ENCODE measurements around the gene GOLGB1.
"Not testable (repeated sequence)": the region's sequence is repeated elsewhere in the genome, so short reads cannot be mapped to it uniquely, and the experiment has no call there.

The GOLGB1 gene

DNA sequence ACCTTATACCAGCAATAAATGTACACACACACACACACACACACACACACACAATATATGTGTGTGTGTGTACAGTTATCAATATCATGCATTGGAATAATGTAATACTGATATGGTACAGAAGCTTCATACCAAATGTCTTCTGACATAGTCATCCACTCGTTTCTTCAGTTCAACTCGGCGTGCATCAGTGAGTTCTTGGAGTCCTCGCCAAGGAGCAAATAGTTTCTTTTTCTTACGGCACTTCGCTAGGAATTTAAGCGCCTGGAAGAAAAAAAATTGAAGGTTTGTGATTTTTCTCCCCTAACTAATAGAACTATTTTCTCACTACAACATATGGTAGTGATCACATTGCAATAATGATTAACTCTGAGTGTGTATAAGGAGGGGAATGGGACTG lies 32.1 kb upstream of the GOLGB1 start:
- no peak for TF ChIP-seq CTCF (conservative IDR thresholded peaks at IDR 0.05; ENCODE audit: low read depth, low read length)
- no peak for DNase-seq (ENCODE audit: low read depth)

DNA sequence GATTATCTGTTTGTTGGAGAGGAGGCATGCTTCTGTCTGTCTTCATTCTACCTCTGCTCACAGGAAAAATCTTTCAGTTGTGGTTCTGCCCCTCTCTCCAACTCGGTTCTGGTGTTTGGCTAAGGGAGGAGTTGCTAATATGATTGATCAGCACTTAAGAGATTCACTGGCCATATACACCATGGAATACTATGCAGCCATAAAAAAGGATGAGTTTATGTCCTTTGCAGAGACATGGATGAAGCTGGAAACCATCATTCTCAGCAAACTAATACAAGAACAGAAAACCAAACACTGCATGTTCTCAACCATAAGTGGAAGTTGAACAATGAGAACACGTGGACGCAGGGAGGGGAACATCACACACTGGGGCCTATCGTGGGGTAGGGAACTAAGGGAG lies 25.6 kb upstream of the GOLGB1 start:
- not testable (repeated sequence) for H3K4me3 ChIP-seq (ENCODE audit: low read length); DNase-seq (ENCODE audit: low read depth)

More for the DNA sequence above, 32.1 kb upstream of the GOLGB1 start:
- no peak overlapping the region for H3K4me3 ChIP-seq (ENCODE audit: low read length)

- TF ChIP-seq CTCF (conservative IDR thresholded peaks at IDR 0.05; ENCODE audit: low read depth, low read length), result no peak
- no peak overlapping the region for H3K4me3 ChIP-seq (ENCODE audit: low read length)
Measured at GRCh38 chr3:121769246-121769645, 19.7 kb upstream of the GOLGB1 start.

GRCh38 chr3:121768452-121768851 lies 18.9 kb upstream of the GOLGB1 start:
- no peak for DNase-seq (ENCODE audit: low read depth)
- no peak overlapping the region for H3K4me3 ChIP-seq (ENCODE audit: low read length)
- no peak for TF ChIP-seq CTCF (conservative IDR thresholded peaks at IDR 0.05; ENCODE audit: low read depth, low read length)

More at GRCh38 chr3:121769246-121769645, 19.7 kb upstream of the GOLGB1 start:
- no peak for DNase-seq (ENCODE audit: low read depth)

- no peak for DNase-seq (ENCODE audit: low read depth)
- TF ChIP-seq CTCF (conservative IDR thresholded peaks at IDR 0.05; ENCODE audit: low read depth, low read length), result no peak
- H3K4me3 ChIP-seq (ENCODE audit: low read length), result no peak overlapping the region
Measured at GRCh38 chr3:121759541-121760202, 10.1 kb upstream of the GOLGB1 start.

GRCh38 chr3:121758727-121759450 lies 9.3 kb upstream of the GOLGB1 start:
- no peak for TF ChIP-seq CTCF (conservative IDR thresholded peaks at IDR 0.05; ENCODE audit: low read depth, low read length)
- no peak for DNase-seq (ENCODE audit: low read depth)
- H3K4me3 ChIP-seq (ENCODE audit: low read length), result no peak overlapping the region

- TF ChIP-seq CTCF (conservative IDR thresholded peaks at IDR 0.05; ENCODE audit: low read depth, low read length), result no peak
- no peak for DNase-seq (ENCODE audit: low read depth)
- no peak overlapping the region for H3K4me3 ChIP-seq (ENCODE audit: low read length)
Measured at GRCh38 chr3:121757812-121758545, 8.4 kb upstream of the GOLGB1 start.

Measured in retinal pigment epithelial cell (primary cell).